Coronary artery (tissue), 2 donors: ENCODE results near the gene BICD1.

Experiments
- DNase-seq: peaks from one replicate; pipeline ENCODE4 v3.0.0-alpha.2; 2017; ENCODE audit warnings: low spot score
- H3K27ac ChIP-seq, 2 donors: fragments of 200-600 bp; sonication (generic); one replicate each; pipeline ENCODE4 v1.5.1; 2016 to 2019
- H3K4me3 ChIP-seq: fragments of 200-600 bp; sonication (generic); 2 replicates; pipeline ENCODE4 v1.5.1; 2016; ENCODE audit warnings: mild to moderate bottlenecking, moderate library complexity
- CTCF ChIP-seq: fragments of 200-600 bp; sonication (generic); IDR thresholded peaks from one replicate; pipeline ENCODE4 v1.5.1; 2019; ENCODE audit warnings: antibody characterized with exemption

BICD1 gene

GRCh38 chr12:32285489-32285888 is 178.8 kb downstream of the BICD1 start:
- no peak for TF ChIP-seq CTCF
- H3K27ac ChIP-seq, result no peak overlapping the region
- no peak overlapping the region for H3K4me3 ChIP-seq
- no peak for DNase-seq

GRCh38 chr12:32290411-32290810 is 183.8 kb downstream of the BICD1 start:
- TF ChIP-seq CTCF, result no peak
- H3K27ac ChIP-seq, result no peak overlapping the region
- DNase-seq, result no peak
- no peak overlapping the region for H3K4me3 ChIP-seq

GRCh38 chr12:32292151-32292550 is 185.5 kb downstream of the BICD1 start:
- TF ChIP-seq CTCF, result no peak
- Histone ChIP-seq H3K27ac (no peak overlapping the region), H3K4me3 (no peak overlapping the region)
- no peak for DNase-seq

- Histone ChIP-seq H3K27ac (no peak overlapping the region), H3K4me3 (no peak overlapping the region)
- no peak for TF ChIP-seq CTCF
- no peak for DNase-seq
Observed at GRCh38 chr12:32293808-32294419, 187.3 kb downstream of the BICD1 start.

GRCh38 chr12:32296567-32296966 is 189.9 kb downstream of the BICD1 start:
- no peak for DNase-seq
- TF ChIP-seq CTCF, result no peak
- Histone ChIP-seq H3K27ac (no peak overlapping the region), H3K4me3 (no peak overlapping the region)

- no peak overlapping the region for H3K27ac ChIP-seq
- no peak for DNase-seq
- H3K4me3 ChIP-seq, result no peak overlapping the region
- TF ChIP-seq CTCF, result no peak
Observed at GRCh38 chr12:32298917-32299316, 192.3 kb downstream of the BICD1 start.

- no peak for DNase-seq
- TF ChIP-seq CTCF, result no peak
- Histone ChIP-seq H3K4me3 (no peak overlapping the region), H3K27ac (no peak overlapping the region)
Observed at GRCh38 chr12:32301216-32301615, 194.6 kb downstream of the BICD1 start.
